Activated naive CD4-positive, alpha-beta T cell treated with anti-CD3 and anti-CD28 coated beads for 36 hours (primary cell): ENCODE data around the gene C1QA. TPM values are rescaled to one million over a fixed set of nuclear protein-coding genes. Genes with fewer than 3 reads are reported as not detected.

Experiments used
- CTCF ChIA-PET: fragments of 350-600 bp; sonication (Branson Sonifier 250); formaldehyde crosslinking; loops from one replicate; lab custom pipeline; 2021; ENCODE audit warnings: antibody characterized with exemption; lab: Charles Lee
- DNase-seq: peaks from one replicate; pipeline ENCODE4 v3.0.0-alpha.2; 2020
- H3K27ac Mint-ChIP-seq: one replicate; pipeline ENCODE4 v1.8.0; 2021; ENCODE audit warnings: mild to moderate bottlenecking, mixed read lengths
- H3K27me3 Mint-ChIP-seq: one replicate; pipeline ENCODE4 v1.8.0; 2021; ENCODE audit warnings: low read depth, mixed read lengths
- H3K36me3 Mint-ChIP-seq: one replicate; pipeline ENCODE4 v1.8.0; 2021; ENCODE audit warnings: low read depth, mixed read lengths
- H3K4me1 Mint-ChIP-seq: one replicate; pipeline ENCODE4 v1.8.0; 2021; ENCODE audit warnings: low read depth, mixed read lengths
- H3K4me3 Mint-ChIP-seq: one replicate; pipeline ENCODE4 v1.8.0; 2021; ENCODE audit warnings: mild to moderate bottlenecking, moderate library complexity, mixed read lengths
- H3K9me3 Mint-ChIP-seq: one replicate; pipeline ENCODE4 v1.8.0; 2021; ENCODE audit warnings: mixed read lengths
- intact Hi-C: fragments of 100-400 bp; cut with micrococcal nuclease; formaldehyde crosslinking; loops from one replicate; pipeline ENCODE4 v1.15.1; 2023
- microRNA-seq: library from miRNA; unstranded; fragments of <30 nt; microRNA quantifications from one replicate; pipeline ENCODE4 v1.2.0, GENCODE V29; 2022; ENCODE audit warnings: borderline microRNAs expressed, borderline replicate concordance
- total RNA-seq, 2 experiments: library from RNA; stranded (reverse); gene quantifications; one replicate each; pipeline ENCODE4 v1.2.3, GENCODE V29; 2021

Gene C1QA
- total RNA-seq, 2 experiments from 2014 or later, result not detected

DNA sequence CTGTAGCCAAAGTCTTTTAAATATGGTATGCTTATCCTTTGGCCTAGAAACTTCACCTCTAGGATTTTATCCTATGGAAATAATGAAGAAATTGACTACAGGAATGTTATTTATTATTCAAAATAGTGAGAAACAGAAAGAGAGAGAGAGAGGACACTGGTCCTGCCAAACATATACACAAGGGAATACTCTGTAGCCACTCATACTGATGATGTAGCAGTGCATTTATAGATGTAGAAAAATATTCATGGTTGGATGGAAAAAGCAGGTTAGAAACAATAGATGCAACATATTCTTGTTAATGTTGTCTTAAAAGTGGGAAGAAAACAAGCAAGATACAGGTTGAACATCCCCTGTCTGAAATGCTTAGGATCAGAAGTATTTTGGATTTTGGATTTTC lies 52.0 kb downstream of the C1QA start:
- Mint-ChIP-seq H3K9me3 (no peaks in the 10 kb centered on the region), H3K36me3 (no peaks in the 10 kb centered on the region), H3K27me3 (peaks cover 5% of the 10 kb centered on the region), H3K4me1 (no peaks in the 10 kb centered on the region), H3K4me3 (no peak overlapping the region), H3K27ac (no peak overlapping the region)
- no peak for DNase-seq
- CTCF ChIA-PET, result no interaction called here
- intact Hi-C loops, result no loop called here

Small RNA genes within 50 kb of the gene (microRNA-seq; reads per million reads assigned to microRNA genes)
- not detected for gene MIR6127

Other genes with a start within 250 kb of the C1QA start
- gene ZBTB40, start 184.8 kb upstream of the C1QA start, total RNA-seq, result 10 to 100 TPM; 11.5 to 13.1 TPM
- not detected for gene EPHA8, start 73.1 kb upstream of the C1QA start, total RNA-seq
- gene C1QC, start 7.0 kb downstream of the C1QA start, total RNA-seq, result not detected
- gene C1QB, start 16.6 kb downstream of the C1QA start, total RNA-seq, result not detected
- not detected for gene EPHB2, start 74.2 kb downstream of the C1QA start, total RNA-seq